ENCODE measurements around the gene THSD4. TPM values are rescaled to one million over a fixed set of nuclear protein-coding genes. Genes with fewer than 3 reads are reported as not detected.
"Not testable (repeated sequence)": the region's sequence is repeated elsewhere in the genome, so short reads cannot be mapped to it uniquely, and the experiment has no call there.

THSD4 gene
- total RNA-seq, 5 donors from 2014 or later (not counting 1 experiment from before 2014, with no cell fraction given): 0.03 to 0.23 (median 0.18) TPM; not detected in 2

DNA sequence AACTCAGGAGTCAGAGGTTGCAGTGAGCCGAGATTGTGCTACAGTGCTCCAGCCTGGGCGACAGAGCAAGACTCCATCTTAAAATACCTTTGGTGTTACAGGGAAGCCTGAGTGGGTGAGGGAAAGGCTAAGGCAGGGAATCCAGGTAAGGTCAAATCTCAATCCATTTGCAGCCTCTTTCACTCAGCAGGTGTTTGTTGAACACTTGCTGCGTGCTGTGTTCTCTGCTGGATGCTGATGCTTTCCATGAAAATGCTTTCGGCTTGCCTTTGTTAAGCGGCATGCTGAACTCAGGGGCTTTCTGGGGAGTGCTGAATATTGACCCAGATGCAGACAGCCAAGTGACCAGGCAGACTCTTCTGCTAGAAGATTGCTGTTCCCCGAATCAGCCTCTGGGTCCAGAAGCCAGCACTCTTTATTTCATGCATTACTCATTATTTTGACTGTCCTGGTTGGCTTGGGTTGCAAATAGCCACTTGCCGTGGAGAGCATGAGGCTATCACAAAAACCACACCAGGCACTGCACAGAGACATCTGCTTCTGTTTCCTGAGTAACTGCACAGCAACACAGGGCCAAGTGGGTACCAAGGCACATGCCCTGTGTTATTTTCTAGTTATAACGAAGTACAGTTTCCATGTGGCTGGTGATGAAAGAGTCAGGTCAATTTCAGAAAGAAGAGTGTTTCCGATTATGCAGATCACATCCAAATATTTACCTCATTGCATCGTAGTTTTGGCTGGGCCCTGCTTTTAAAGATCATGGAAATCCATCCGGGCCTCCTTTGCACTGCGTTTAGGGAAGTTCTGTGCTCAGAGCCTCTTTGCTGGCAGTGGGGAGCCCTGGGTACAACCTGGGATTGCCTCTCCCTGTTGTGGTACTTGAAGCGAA lies 88.6 kb downstream of the THSD4 start:
- no peak overlapping the region for H3K4me3 ChIP-seq (ENCODE audit: control insufficient read depth in 1 of 2, extremely low read depth in 1 of 2, low read length in 1 of 2)
- ATAC-seq (replicated peaks in 1 of 4) (no peak), DNase-seq (no peak)
- no peaks in the 10 kb centered on the region for H3K27me3 ChIP-seq (replicated peaks in 1 of 2; ENCODE audit: control insufficient read depth in 2 of 2, extremely low read depth in 1 of 2, insufficient read depth in 2 of 2, low read length in 1 of 2)
- no peaks in the 10 kb centered on the region for H3K4me1 Mint-ChIP-seq
- H3K27ac Mint-ChIP-seq: no peak overlapping the region
- H3K9me3 Mint-ChIP-seq: no peaks in the 10 kb centered on the region
- POLR2A ChIA-PET: no interaction called here
- H3K36me3 ChIP-seq (ENCODE audit: control insufficient read depth in 2 of 2, extremely low read depth in 1 of 2, insufficient read depth in 1 of 2, low read length in 1 of 2): no peaks in the 10 kb centered on the region
- H3K27me3 Mint-ChIP-seq: no peaks in the 10 kb centered on the region
- no peaks in the 10 kb centered on the region for H3K36me3 Mint-ChIP-seq
- H3K9me3 ChIP-seq: no peaks in the 10 kb centered on the region
- no peak overlapping the region for H3K27ac ChIP-seq (ENCODE audit: low read length)
- CTCF ChIA-PET: no interaction called here
- H3K4me1 ChIP-seq (ENCODE audit: control insufficient read depth in 1 of 2, extremely low read depth in 1 of 2, insufficient read depth in 2 of 2, low read length in 2 of 2): no peaks in the 10 kb centered on the region
- WGBS (ENCODE audit: insufficient coverage): 65% methylated on average over 6 of the region's 13 CpGs
- H3K4me3 Mint-ChIP-seq: no peak overlapping the region

GRCh38 chr15:71207141-71207540 lies 91.9 kb downstream of the THSD4 start:
- no peaks in the 10 kb centered on the region for H3K9me3 Mint-ChIP-seq
- H3K27me3 Mint-ChIP-seq: peaks cover 3 to 11% of the 10 kb centered on the region in 2 donors
- no peak overlapping the region for H3K27ac Mint-ChIP-seq
- ATAC-seq (replicated peaks in 1 of 4) (no peak), DNase-seq (no peak)
- CTCF ChIA-PET: no interaction called here
- no peaks in the 10 kb centered on the region for H3K36me3 Mint-ChIP-seq
- POLR2A ChIA-PET: no interaction called here
- H3K9me3 ChIP-seq: no peaks in the 10 kb centered on the region
- no peak overlapping the region for H3K27ac ChIP-seq (ENCODE audit: low read length)
- no peaks in the 10 kb centered on the region for H3K4me1 ChIP-seq (ENCODE audit: control insufficient read depth in 1 of 2, extremely low read depth in 1 of 2, insufficient read depth in 2 of 2, low read length in 2 of 2)
- H3K27me3 ChIP-seq (replicated peaks in 1 of 2; ENCODE audit: control insufficient read depth in 2 of 2, extremely low read depth in 1 of 2, insufficient read depth in 2 of 2, low read length in 1 of 2): no peaks in the 10 kb centered on the region
- no peak overlapping the region for H3K4me3 ChIP-seq (ENCODE audit: control insufficient read depth in 1 of 2, extremely low read depth in 1 of 2, low read length in 1 of 2)
- H3K36me3 ChIP-seq (ENCODE audit: control insufficient read depth in 2 of 2, extremely low read depth in 1 of 2, insufficient read depth in 1 of 2, low read length in 1 of 2): no peaks in the 10 kb centered on the region
- no peak overlapping the region for H3K4me3 Mint-ChIP-seq
- H3K4me1 Mint-ChIP-seq: no peaks in the 10 kb centered on the region
- 100% methylated on average over 1 of the region's 4 CpGs for WGBS (ENCODE audit: insufficient coverage)

DNA sequence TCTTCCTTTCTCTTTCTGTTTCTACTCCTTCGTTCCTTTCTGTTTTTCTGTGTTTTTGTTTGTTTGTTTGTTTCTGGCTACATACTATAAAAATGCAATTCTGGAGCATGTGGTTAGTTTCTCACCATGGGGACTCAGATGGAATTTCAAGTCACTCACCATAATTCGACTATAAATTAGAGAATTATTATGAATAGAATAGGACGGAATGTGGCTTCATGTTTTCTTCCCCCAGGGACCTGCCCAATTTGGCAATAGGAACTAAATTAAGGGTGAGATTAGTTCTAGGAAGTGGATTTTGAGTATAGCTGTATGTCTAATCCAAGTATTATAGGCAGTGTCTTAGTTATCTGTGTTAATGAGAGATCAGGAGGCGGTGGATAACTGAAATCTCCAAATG lies 96.9 kb downstream of the THSD4 start:
- Mint-ChIP-seq H3K36me3 (no peaks in the 10 kb centered on the region), H3K4me1 (no peaks in the 10 kb centered on the region), H3K27ac (no peak overlapping the region), H3K9me3 (peaks cover 0 to 3% (median 0%) of the 10 kb centered on the region in 3 donors), H3K27me3 (peaks cover 22 to 33% of the 10 kb centered on the region in 2 donors), H3K4me3 (no peak overlapping the region)
- no peaks in the 10 kb centered on the region for H3K36me3 ChIP-seq (ENCODE audit: control insufficient read depth in 2 of 2, extremely low read depth in 1 of 2, insufficient read depth in 1 of 2, low read length in 1 of 2)
- no peaks in the 10 kb centered on the region for H3K4me1 ChIP-seq (ENCODE audit: control insufficient read depth in 1 of 2, extremely low read depth in 1 of 2, insufficient read depth in 2 of 2, low read length in 2 of 2)
- peaks cover 2 to 11% of the 10 kb centered on the region in 2 experiments for H3K27me3 ChIP-seq (replicated peaks in 1 of 2; ENCODE audit: control insufficient read depth in 2 of 2, extremely low read depth in 1 of 2, insufficient read depth in 2 of 2, low read length in 1 of 2)
- no peaks in the 10 kb centered on the region for H3K9me3 ChIP-seq
- ATAC-seq (replicated peaks in 1 of 4): no peak
- no peak overlapping the region for H3K27ac ChIP-seq (ENCODE audit: low read length)
- H3K4me3 ChIP-seq (ENCODE audit: control insufficient read depth in 1 of 2, extremely low read depth in 1 of 2, low read length in 1 of 2): no peak overlapping the region
- ChIA-PET CTCF (no interaction called here), POLR2A (no interaction called here)
- no CpG with 5 or more reads among the region's 4 CpGs for WGBS (ENCODE audit: insufficient coverage)
- DNase-seq: no peak

DNA sequence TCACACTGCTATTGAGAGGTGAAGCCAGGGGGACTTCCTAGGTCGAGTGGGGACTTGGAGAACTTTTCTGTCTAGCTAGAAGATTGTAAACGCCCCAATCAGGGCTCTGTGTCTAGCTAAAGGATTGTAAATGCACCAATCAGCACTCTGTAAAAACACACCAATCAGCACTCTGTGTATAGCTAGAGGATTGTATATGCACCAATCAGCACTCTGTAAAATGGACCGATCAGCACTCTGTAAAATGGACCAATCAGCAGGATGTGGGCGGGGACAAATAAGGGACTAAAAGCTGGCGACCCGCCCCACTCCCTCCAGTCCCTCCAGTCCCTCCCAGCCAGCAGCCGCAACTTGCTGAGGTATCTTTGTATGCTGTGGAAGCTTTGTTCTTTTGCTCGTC lies 98.7 kb downstream of the THSD4 start:
- CTCF ChIA-PET; H3K9me3 ChIP-seq; H3K4me1 ChIP-seq (ENCODE audit: control insufficient read depth in 1 of 2, extremely low read depth in 1 of 2, insufficient read depth in 2 of 2, low read length in 2 of 2); H3K4me3 ChIP-seq (ENCODE audit: control insufficient read depth in 1 of 2, extremely low read depth in 1 of 2, low read length in 1 of 2); H3K4me3 Mint-ChIP-seq; ATAC-seq (replicated peaks in 1 of 4); DNase-seq; H3K36me3 Mint-ChIP-seq; H3K36me3 ChIP-seq (ENCODE audit: control insufficient read depth in 2 of 2, extremely low read depth in 1 of 2, insufficient read depth in 1 of 2, low read length in 1 of 2); H3K9me3 Mint-ChIP-seq; H3K27ac ChIP-seq (ENCODE audit: low read length); POLR2A ChIA-PET; H3K4me1 Mint-ChIP-seq; H3K27ac Mint-ChIP-seq: not testable (repeated sequence)
- WGBS (ENCODE audit: insufficient coverage): 78% methylated on average over 1 of the region's 8 CpGs
- peaks cover 2 to 11% of the 10 kb centered on the region in 2 experiments for H3K27me3 ChIP-seq (replicated peaks in 1 of 2; ENCODE audit: control insufficient read depth in 2 of 2, extremely low read depth in 1 of 2, insufficient read depth in 2 of 2, low read length in 1 of 2)
- H3K27me3 Mint-ChIP-seq: peaks cover 28 to 38% of the 10 kb centered on the region in 2 donors

DNA sequence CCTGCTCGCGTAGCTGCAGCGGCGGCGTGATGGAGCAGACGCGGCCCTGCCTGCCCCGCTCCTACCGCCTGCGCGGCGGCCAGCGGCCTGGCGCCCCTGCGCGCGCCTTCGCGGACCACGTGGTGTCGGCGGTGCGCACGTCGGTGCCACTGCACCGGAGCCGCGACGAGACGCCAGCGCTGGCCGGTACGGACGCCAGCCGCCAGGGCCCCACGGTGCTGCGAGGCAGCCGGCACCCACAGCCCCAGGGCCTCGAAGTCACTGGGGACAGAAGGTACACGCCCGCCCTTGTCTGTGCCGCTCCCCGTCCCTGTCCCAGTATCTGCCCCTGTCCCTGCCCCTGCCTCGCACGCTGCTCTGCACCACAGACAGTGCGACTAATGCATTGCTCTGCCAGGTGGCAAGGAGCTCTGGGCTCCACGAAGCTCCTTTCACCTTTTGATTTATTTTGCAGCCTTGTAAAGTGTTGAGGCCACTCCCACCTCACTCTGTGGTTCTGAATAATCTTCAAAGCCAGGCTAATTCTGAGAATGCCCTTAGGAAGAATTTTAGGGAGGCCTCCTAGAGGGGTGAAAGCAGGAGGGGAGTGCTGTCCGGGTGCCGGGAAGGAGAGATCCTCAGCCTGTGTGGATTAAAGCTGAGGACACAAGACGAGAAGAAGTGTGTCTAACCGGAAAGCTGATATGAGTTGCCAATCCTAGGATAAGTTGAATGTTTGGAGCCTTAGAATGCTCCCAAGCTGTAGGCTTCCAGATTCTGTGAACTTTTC lies 100.0 kb downstream of the THSD4 start:
- DNase-seq (no peak), ATAC-seq (replicated peaks in 1 of 4) (no peak)
- H3K4me3 Mint-ChIP-seq: no peak overlapping the region
- ChIA-PET CTCF (no interaction called here), POLR2A (no interaction called here)
- H3K27me3 Mint-ChIP-seq: peaks cover 26 to 34% of the 10 kb centered on the region in 2 donors
- no peaks in the 10 kb centered on the region for H3K4me1 Mint-ChIP-seq
- no peaks in the 10 kb centered on the region for H3K9me3 ChIP-seq
- no peaks in the 10 kb centered on the region for H3K4me1 ChIP-seq (ENCODE audit: control insufficient read depth in 1 of 2, extremely low read depth in 1 of 2, insufficient read depth in 2 of 2, low read length in 2 of 2)
- peaks cover 0 to 3% (median 0%) of the 10 kb centered on the region in 3 donors for H3K9me3 Mint-ChIP-seq
- H3K27ac ChIP-seq (ENCODE audit: low read length): no peak overlapping the region
- H3K4me3 ChIP-seq (ENCODE audit: control insufficient read depth in 1 of 2, extremely low read depth in 1 of 2, low read length in 1 of 2): no peak overlapping the region
- peaks cover 2 to 11% of the 10 kb centered on the region in 2 experiments for H3K27me3 ChIP-seq (replicated peaks in 1 of 2; ENCODE audit: control insufficient read depth in 2 of 2, extremely low read depth in 1 of 2, insufficient read depth in 2 of 2, low read length in 1 of 2)
- H3K27ac Mint-ChIP-seq: no peak overlapping the region
- 60% methylated on average over 50 of the region's 51 CpGs for WGBS (ENCODE audit: insufficient coverage)
- H3K36me3 Mint-ChIP-seq: no peaks in the 10 kb centered on the region
- H3K36me3 ChIP-seq (ENCODE audit: control insufficient read depth in 2 of 2, extremely low read depth in 1 of 2, insufficient read depth in 1 of 2, low read length in 1 of 2): no peaks in the 10 kb centered on the region

DNA sequence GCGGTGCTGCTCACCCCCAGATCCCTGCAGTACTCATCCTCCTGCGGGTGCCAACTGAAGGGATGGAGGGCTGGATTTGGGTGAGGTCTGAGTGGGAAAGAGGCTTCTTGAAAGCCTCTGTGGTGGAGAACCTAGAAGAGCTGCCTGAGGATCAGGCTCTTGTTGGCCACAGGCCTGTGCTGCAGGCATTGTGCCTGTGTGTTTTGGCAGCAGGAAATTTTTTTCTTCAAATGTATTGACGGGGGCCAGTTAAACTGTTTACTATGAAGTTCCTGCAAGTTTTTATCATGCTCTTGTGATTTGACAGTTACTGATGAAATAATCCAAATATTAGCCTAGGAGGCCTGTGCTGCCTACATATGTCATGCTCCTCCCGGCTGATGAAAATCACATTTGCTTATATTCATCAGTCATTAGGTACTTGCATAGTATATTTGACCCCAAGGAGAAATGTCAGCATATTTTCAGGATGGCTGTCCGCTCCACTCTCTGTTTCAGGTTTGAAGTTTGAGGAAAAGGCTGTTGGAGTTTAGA lies 103.1 kb downstream of the THSD4 start:
- no peaks in the 10 kb centered on the region for H3K9me3 ChIP-seq
- no peaks in the 10 kb centered on the region for H3K36me3 ChIP-seq (ENCODE audit: control insufficient read depth in 2 of 2, extremely low read depth in 1 of 2, insufficient read depth in 1 of 2, low read length in 1 of 2)
- peaks cover 2 to 11% of the 10 kb centered on the region in 2 experiments for H3K27me3 ChIP-seq (replicated peaks in 1 of 2; ENCODE audit: control insufficient read depth in 2 of 2, extremely low read depth in 1 of 2, insufficient read depth in 2 of 2, low read length in 1 of 2)
- CTCF ChIA-PET: no interaction called here
- H3K4me3 Mint-ChIP-seq: no peak overlapping the region
- POLR2A ChIA-PET: no interaction called here
- H3K9me3 Mint-ChIP-seq: peaks cover 0 to 3% (median 0%) of the 10 kb centered on the region in 3 donors
- H3K4me1 Mint-ChIP-seq: no peaks in the 10 kb centered on the region
- no peaks in the 10 kb centered on the region for H3K4me1 ChIP-seq (ENCODE audit: control insufficient read depth in 1 of 2, extremely low read depth in 1 of 2, insufficient read depth in 2 of 2, low read length in 2 of 2)
- H3K27ac Mint-ChIP-seq: no peak overlapping the region
- peaks cover 22 to 25% of the 10 kb centered on the region in 2 donors for H3K27me3 Mint-ChIP-seq
- no peak for DNase-seq
- ATAC-seq (replicated peaks in 1 of 4): no peak
- H3K27ac ChIP-seq (ENCODE audit: low read length): no peak overlapping the region
- no peak overlapping the region for H3K4me3 ChIP-seq (ENCODE audit: control insufficient read depth in 1 of 2, extremely low read depth in 1 of 2, low read length in 1 of 2)
- no peaks in the 10 kb centered on the region for H3K36me3 Mint-ChIP-seq
- WGBS (ENCODE audit: insufficient coverage): 75% methylated on average over 1 of the region's 5 CpGs

All from T-cell (primary cell).